ENCODE measurements around the gene RPS15. TPM values are rescaled to one million over a fixed set of nuclear protein-coding genes. Genes with fewer than 3 reads are reported as not detected.

RPS15 gene
- total and polyA plus RNA-seq, 8 donors = 596 to 1,709 (median 905) TPM

- ATAC-seq = no peak
- peak in 1 of 6 donors; percentile 73 for DNase-seq
- Histone ChIP-seq H3K9me3 (no peaks in the 10 kb centered on the region), H3K27ac (no peak overlapping the region), H3K36me3 (no peaks in the 10 kb centered on the region), H3K4me1 (peaks cover 0 to 9% (median 0%) of the 10 kb centered on the region in 3 donors), H3K4me3 (no peak overlapping the region), H3K27me3 (peaks cover 0 to 15% (median 1%) of the 10 kb centered on the region in 4 donors)
- no peak for FAIRE-seq
- WGBS, 2 donors = 30 to 31% methylated on average over 28 to 30 of the region's 30 CpGs
- no peak for TF ChIP-seq CTCF (IDR thresholded peaks at IDR 0.05)
- intact Hi-C loops (cut with DNase I) = no loop called here
Observed at GRCh38 chr19:1452802-1453524, 14.8 kb downstream of the RPS15 start.

- Histone ChIP-seq H3K9me3 (no peaks in the 10 kb centered on the region), H3K27ac (no peak overlapping the region), H3K4me1 (peaks cover 0 to 9% (median 0%) of the 10 kb centered on the region in 3 donors), H3K36me3 (no peaks in the 10 kb centered on the region), H3K27me3 (peaks cover 0 to 17% (median 1%) of the 10 kb centered on the region in 4 donors), H3K4me3 (no peak overlapping the region)
- intact Hi-C loops (cut with DNase I) = no loop called here
- FAIRE-seq (no peak), ATAC-seq (peak; percentile 8 to 43 (median 30)), DNase-seq (peak in 4 of 6 donors; percentile 24 to 82 (median 53))
- TF ChIP-seq CTCF (IDR thresholded peaks at IDR 0.05) = no peak
- 8 to 9% methylated on average over 31 to 33 of the region's 33 CpGs for WGBS, 2 donors
Observed at GRCh38 chr19:1453525-1454364, 15.5 kb downstream of the RPS15 start.

- peak in 2 of 4 donors; percentile 4 to 19 for ATAC-seq
- no peak for TF ChIP-seq CTCF (IDR thresholded peaks at IDR 0.05)
- H3K4me1 ChIP-seq = peaks cover 0 to 9% (median 0%) of the 10 kb centered on the region in 3 donors
- intact Hi-C loops (cut with DNase I) = no loop called here
- peak in 1 of 6 donors; percentile 64 for DNase-seq
- H3K27me3 ChIP-seq = peaks cover 0 to 14% (median 1%) of the 10 kb centered on the region in 4 donors
- H3K36me3 ChIP-seq = no peaks in the 10 kb centered on the region
- no peak for FAIRE-seq
- no peak overlapping the region for H3K27ac ChIP-seq
- H3K9me3 ChIP-seq = no peaks in the 10 kb centered on the region
- 3 to 4% methylated on average over 19 to 22 of the region's 22 CpGs for WGBS, 2 donors
- no peak overlapping the region for H3K4me3 ChIP-seq
Observed at GRCh38 chr19:1455002-1455335, 16.8 kb downstream of the RPS15 start.

- intact Hi-C loops (cut with DNase I) = no loop called here
- no peak overlapping the region for H3K27ac ChIP-seq
- FAIRE-seq (no peak), ATAC-seq (peak; percentile 42 to 71 (median 60)), DNase-seq (peak in 5 of 6 donors; percentile 58 to 84 (median 74))
- peaks cover 0 to 9% (median 0%) of the 10 kb centered on the region in 3 donors for H3K4me1 ChIP-seq
- 5 to 7% methylated on average over 41 to 42 of the region's 42 CpGs for WGBS, 2 donors
- H3K4me3 ChIP-seq = no peak overlapping the region
- no peaks in the 10 kb centered on the region for H3K36me3 ChIP-seq
- TF ChIP-seq CTCF (IDR thresholded peaks at IDR 0.05) = no peak
- peaks cover 0 to 14% (median 1%) of the 10 kb centered on the region in 4 donors for H3K27me3 ChIP-seq
- H3K9me3 ChIP-seq = no peaks in the 10 kb centered on the region
Observed at GRCh38 chr19:1455336-1456120, 17.3 kb downstream of the RPS15 start.
